Sigmoid colon (tissue), 7 donors: ENCODE data around the gene GP1BB. TPM values are rescaled to one million over a fixed set of nuclear protein-coding genes. Genes with fewer than 3 reads are reported as not detected.

Experiments
- DNase-seq: peaks from one replicate; pipeline ENCODE4 v3.0.0-alpha.2; 2019
- H3K27ac ChIP-seq, 4 donors: fragments of 200-600 bp; sonication (generic); one replicate each; pipeline ENCODE4 v1.5.1; 2016 to 2019; ENCODE audit warnings: mild to moderate bottlenecking in 1 of 4
- H3K27me3 ChIP-seq, 3 donors: fragments of 200-600 bp; sonication (generic); one replicate each; pipeline ENCODE4 v1.5.1; 2019; ENCODE audit warnings: mild to moderate bottlenecking in 1 of 3
- H3K36me3 ChIP-seq, 4 donors: fragments of 200-600 bp; sonication (generic); one replicate each; pipeline ENCODE4 v1.5.1; 2016 to 2019
- H3K4me1 ChIP-seq, 4 donors: fragments of 200-600 bp; sonication (generic); one replicate each; pipeline ENCODE4 v1.5.1; 2017 to 2019
- H3K4me3 ChIP-seq, 4 donors: fragments of 200-600 bp; sonication (generic); one replicate each; pipeline ENCODE4 v1.5.1; 2017 to 2019; ENCODE audit warnings: mild to moderate bottlenecking in 2 of 4, moderate library complexity in 1 of 4
- H3K9me3 ChIP-seq, 4 donors: fragments of 200-600 bp in 3 of 4; sonication (generic) in 3 of 4; one replicate each; pipeline versions ENCODE4 v1.5.1 to v1.6.1; 2013 to 2019
- EP300 ChIP-seq, 4 donors: sonication (generic); formaldehyde crosslinking; IDR thresholded peaks; one replicate each; pipeline ENCODE4 v1.6.1; 2017; ENCODE audit warnings: antibody characterized with exemption in 4 of 4
- POLR2A ChIP-seq, 2 donors: fragments of 450-650 bp; IDR thresholded peaks; one replicate each; pipeline ENCODE4 v1.6.1; 2016; ENCODE audit warnings: antibody characterized with exemption in 2 of 2, mild to moderate bottlenecking in 2 of 2, moderate library complexity in 2 of 2
- POLR2AphosphoS5 ChIP-seq, 4 donors: sonication (generic); formaldehyde crosslinking; IDR thresholded peaks; one replicate each; pipeline ENCODE4 v1.6.1; 2017; ENCODE audit warnings: antibody characterized with exemption in 4 of 4
- WGBS, 2 donors: extraction: QIAGEN DNeasy Blood & Tissue Kit; methylation state at CpG; one replicate each; pipeline ENCODE4 v1.1.7; 2013; 5-methylcytosine and 5-hydroxymethylcytosine counted together
- intact Hi-C: fragments of 100-400 bp; cut with DNase I; formaldehyde crosslinking; loops from one replicate; pipeline ENCODE4 v1.15.1; 2023
- polyA plus RNA-seq, 3 donors: library from polyadenylated mRNA; stranded (reverse); fragments of 200-250 nt; gene quantifications; one replicate each; pipeline ENCODE4 v1.2.3, GENCODE V29; 2013
- total RNA-seq, 4 donors: library from RNA; depleted of rRNA; stranded (reverse); fragments of >200 nt; gene quantifications; one replicate each; pipeline ENCODE4 v1.1.0, GENCODE V29; 2016
- TF ChIP-seq, protein P1 (sequence below), 4 experiments: fragments of 450-650 bp in 3 of 4; fragments of 200-600 bp in 1 of 4; IDR thresholded peaks; one replicate each; pipeline ENCODE4 v1.5.1; 2016 to 2019; ENCODE audit warnings: antibody characterized with exemption in 4 of 4, mild to moderate bottlenecking in 3 of 4, moderate library complexity in 2 of 4
- donor health status: healthy with polysubstance abuse.
- donor health status: Bipolar disorder and iron deficiency.
- donor health status: healthy.

Gene GP1BB
- total and polyA plus RNA-seq, 7 donors, result 1.1 to 2.9 (median 1.9) TPM; not detected in 2

DNA sequence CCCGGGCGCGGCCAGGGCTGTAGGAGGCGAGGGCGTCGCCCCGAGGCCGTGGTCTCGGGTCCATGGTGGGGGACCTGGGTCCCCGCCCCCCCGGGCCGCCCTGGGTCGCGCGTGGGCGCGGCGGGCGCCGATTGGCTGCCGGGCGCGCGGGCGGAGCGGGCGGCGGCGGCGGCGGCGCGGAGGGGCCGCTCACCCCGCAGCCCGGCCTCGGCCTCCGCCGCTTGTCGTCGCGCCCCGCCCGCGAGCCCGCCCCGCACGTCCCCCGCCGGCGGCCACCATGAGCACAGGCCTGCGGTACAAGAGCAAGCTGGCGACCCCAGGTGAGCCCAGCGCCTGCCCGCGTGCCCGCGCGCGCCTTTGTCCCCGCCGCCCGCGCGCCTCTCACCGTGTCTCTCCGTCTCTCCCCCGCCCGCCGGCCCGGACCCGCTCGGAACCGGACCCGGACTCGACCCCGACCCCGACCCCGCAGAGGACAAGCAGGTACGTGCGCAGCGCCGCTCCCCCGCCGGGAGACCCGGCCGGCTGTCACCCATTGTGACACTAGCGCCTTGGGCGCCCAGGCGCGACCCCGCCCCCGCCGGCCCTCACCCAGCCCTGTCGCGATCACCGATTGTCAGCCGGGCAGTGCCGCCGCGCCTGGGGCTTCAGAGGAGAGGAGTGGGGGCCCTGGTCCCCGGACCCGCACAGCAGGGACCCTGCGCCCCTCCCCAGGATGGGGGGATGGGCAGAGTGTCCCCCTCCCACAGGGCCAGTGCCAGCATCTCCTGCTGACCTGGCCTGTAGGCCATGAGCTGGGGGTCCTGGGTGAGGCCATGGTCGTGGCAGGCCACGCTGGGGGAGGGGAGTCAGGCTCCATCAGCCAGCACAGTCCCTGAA lies 8.8 kb upstream of the GP1BB start, which contains the start of gene SEPTIN5:
SEPTIN5 (plus strand) TSS at position 192 of the 876 bp plus-strand sequence; CDS start at position 278, 86 bp downstream.
- no peak for DNase-seq
- Histone ChIP-seq H3K27ac (peak within 1 kb of the TSS in 3 of 4 donors; percentile 18 to 32 (median 31)), H3K27me3 (peaks cover 5 to 17% (median 8%) of the 10 kb centered on the region in 3 donors), H3K4me1 (peaks cover 0 to 38% (median 31%) of the 10 kb centered on the region in 4 donors), H3K9me3 (no peaks in the 10 kb centered on the region), H3K36me3 (no peaks in the 10 kb centered on the region), H3K4me3 (peak within 1 kb of the TSS; percentile 51 to 73 (median 62))
- 2 to 3% methylated on average over 106 of the region's 106 CpGs for WGBS, 2 donors
- TF ChIP-seq EP300 (IDR thresholded peaks at IDR 0.05) (no peak), POLR2AphosphoS5 (IDR thresholded peaks at IDR 0.05) (no peak), POLR2A (IDR thresholded peaks at IDR 0.05) (no peak)
- TF ChIP-seq, protein P1, sequence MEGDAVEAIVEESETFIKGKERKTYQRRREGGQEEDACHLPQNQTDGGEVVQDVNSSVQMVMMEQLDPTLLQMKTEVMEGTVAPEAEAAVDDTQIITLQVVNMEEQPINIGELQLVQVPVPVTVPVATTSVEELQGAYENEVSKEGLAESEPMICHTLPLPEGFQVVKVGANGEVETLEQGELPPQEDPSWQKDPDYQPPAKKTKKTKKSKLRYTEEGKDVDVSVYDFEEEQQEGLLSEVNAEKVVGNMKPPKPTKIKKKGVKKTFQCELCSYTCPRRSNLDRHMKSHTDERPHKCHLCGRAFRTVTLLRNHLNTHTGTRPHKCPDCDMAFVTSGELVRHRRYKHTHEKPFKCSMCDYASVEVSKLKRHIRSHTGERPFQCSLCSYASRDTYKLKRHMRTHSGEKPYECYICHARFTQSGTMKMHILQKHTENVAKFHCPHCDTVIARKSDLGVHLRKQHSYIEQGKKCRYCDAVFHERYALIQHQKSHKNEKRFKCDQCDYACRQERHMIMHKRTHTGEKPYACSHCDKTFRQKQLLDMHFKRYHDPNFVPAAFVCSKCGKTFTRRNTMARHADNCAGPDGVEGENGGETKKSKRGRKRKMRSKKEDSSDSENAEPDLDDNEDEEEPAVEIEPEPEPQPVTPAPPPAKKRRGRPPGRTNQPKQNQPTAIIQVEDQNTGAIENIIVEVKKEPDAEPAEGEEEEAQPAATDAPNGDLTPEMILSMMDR (IDR thresholded peaks at IDR 0.05), result no peak
- intact Hi-C loops, result no loop called here

GRCh38 chr22:19715188-19715930 lies 8.0 kb upstream of the GP1BB start:
- Histone ChIP-seq H3K27ac (no peak overlapping the region), H3K4me3 (peak overlapping the region; percentile 51 to 73 (median 62)), H3K4me1 (peaks cover 0 to 42% (median 31%) of the 10 kb centered on the region in 4 donors), H3K9me3 (no peaks in the 10 kb centered on the region), H3K36me3 (no peaks in the 10 kb centered on the region), H3K27me3 (peaks cover 5 to 17% (median 11%) of the 10 kb centered on the region in 3 donors)
- intact Hi-C loops, result no loop called here
- TF ChIP-seq POLR2A (IDR thresholded peaks at IDR 0.05) (no peak), EP300 (IDR thresholded peaks at IDR 0.05) (no peak), POLR2AphosphoS5 (IDR thresholded peaks at IDR 0.05) (no peak)
- TF ChIP-seq, protein P1 (IDR thresholded peaks at IDR 0.05), result no peak
- 57 to 77% methylated on average over 4 of the region's 4 CpGs for WGBS, 2 donors
- no peak for DNase-seq

- no peak overlapping the region for H3K27ac ChIP-seq
- intact Hi-C loops, result no loop called here
- TF ChIP-seq POLR2A (IDR thresholded peaks at IDR 0.05), result no peak
- TF ChIP-seq POLR2AphosphoS5 (IDR thresholded peaks at IDR 0.05), result no peak
- TF ChIP-seq EP300 (IDR thresholded peaks at IDR 0.05), result no peak
- TF ChIP-seq, protein P1 (IDR thresholded peaks at IDR 0.05), result no peak
- peaks cover 0 to 42% (median 31%) of the 10 kb centered on the region in 4 donors for H3K4me1 ChIP-seq
- 78 to 87% methylated on average over 11 of the region's 11 CpGs for WGBS, 2 donors
- H3K27me3 ChIP-seq, result peaks cover 5 to 20% (median 17%) of the 10 kb centered on the region in 3 donors
- H3K36me3 ChIP-seq, result no peaks in the 10 kb centered on the region
- no peaks in the 10 kb centered on the region for H3K9me3 ChIP-seq
- DNase-seq, result no peak
- no peak overlapping the region for H3K4me3 ChIP-seq
Observed at GRCh38 chr22:19716041-19716828, 7.1 kb upstream of the GP1BB start.

GRCh38 chr22:19716829-19717105 lies 6.6 kb upstream of the GP1BB start:
- no peak overlapping the region for H3K27ac ChIP-seq
- peaks cover 5 to 24% (median 17%) of the 10 kb centered on the region in 3 donors for H3K27me3 ChIP-seq
- H3K4me1 ChIP-seq, result peaks cover 0 to 42% (median 31%) of the 10 kb centered on the region in 4 donors
- intact Hi-C loops, result no loop called here
- no peak for TF ChIP-seq POLR2AphosphoS5 (IDR thresholded peaks at IDR 0.05)
- TF ChIP-seq EP300 (IDR thresholded peaks at IDR 0.05), result no peak
- TF ChIP-seq, protein P1 (IDR thresholded peaks at IDR 0.05), result no peak
- no peak for TF ChIP-seq POLR2A (IDR thresholded peaks at IDR 0.05)
- H3K36me3 ChIP-seq, result peaks cover 0 to 4% (median 0%) of the 10 kb centered on the region in 4 donors
- no peak for DNase-seq
- no peaks in the 10 kb centered on the region for H3K9me3 ChIP-seq
- WGBS, 2 donors, result 73 to 93% methylated on average over 1 of the region's 1 CpG
- no peak overlapping the region for H3K4me3 ChIP-seq
